Retinal pigment epithelial cell (primary cell): Measurements from ENCODE around the gene GTF2E1.
"Not testable (repeated sequence)": the region's sequence is repeated elsewhere in the genome, so short reads cannot be mapped to it uniquely, and the experiment has no call there.

Experiments used
- DNase-seq: peaks from one replicate; pipeline ENCODE4 v3.0.0-alpha.2; 2010; ENCODE audit warnings: low read depth
- H3K4me3 ChIP-seq: 2 replicates; pipeline ENCODE4 v1.5.1; 2011; ENCODE audit warnings: mild to moderate bottlenecking, low read length, control low read depth, moderate library complexity
- CTCF ChIP-seq: conservative IDR thresholded peaks from 2 replicates; pipeline ENCODE4 v1.5.1; 2011; ENCODE audit warnings: low read depth, low read length, control low read depth, inconsistent platforms

Gene GTF2E1

DNA sequence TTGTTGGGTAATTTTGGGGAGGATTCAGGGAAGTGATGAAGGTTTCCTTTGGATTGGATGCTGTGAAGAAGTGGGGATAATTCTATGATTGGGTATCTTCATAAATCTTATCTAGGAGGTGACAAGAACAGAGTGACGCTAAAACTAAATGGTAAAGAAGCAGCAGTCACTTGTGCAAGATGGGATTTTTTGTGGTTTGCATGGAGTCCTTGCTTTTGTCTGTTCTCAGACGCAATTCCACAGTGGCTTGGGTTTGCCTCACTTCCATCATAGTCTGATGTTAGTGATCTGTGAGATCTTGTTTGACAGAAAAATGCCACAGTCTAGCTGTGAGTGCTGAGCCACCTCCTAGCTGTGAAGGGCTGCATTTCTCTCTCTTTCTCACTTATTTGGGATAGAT is 26.9 kb downstream of the GTF2E1 start:
- no peak for TF ChIP-seq CTCF
- H3K4me3 ChIP-seq = no peak overlapping the region
- no peak for DNase-seq

DNA sequence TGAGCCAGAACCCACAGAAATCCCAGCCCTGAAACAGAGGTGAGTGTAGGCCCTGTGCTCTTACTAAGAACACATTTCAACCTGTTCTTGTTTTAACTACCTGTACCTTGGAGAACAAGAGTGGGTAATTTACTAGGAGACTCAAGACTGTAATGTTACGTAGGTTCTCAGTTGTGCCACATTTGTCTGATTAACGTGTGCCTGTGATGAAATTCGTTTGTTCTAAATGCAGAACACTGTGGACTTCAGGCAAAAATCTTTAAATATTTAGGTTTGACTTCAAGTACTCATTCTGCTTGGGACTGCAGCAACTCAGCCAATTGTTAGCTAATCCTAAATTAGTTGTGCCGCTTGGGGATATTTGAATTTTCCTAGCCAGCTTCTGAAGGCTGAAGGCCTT is 28.3 kb downstream of the GTF2E1 start:
- DNase-seq = no peak
- TF ChIP-seq CTCF = no peak
- no peak overlapping the region for H3K4me3 ChIP-seq

DNA sequence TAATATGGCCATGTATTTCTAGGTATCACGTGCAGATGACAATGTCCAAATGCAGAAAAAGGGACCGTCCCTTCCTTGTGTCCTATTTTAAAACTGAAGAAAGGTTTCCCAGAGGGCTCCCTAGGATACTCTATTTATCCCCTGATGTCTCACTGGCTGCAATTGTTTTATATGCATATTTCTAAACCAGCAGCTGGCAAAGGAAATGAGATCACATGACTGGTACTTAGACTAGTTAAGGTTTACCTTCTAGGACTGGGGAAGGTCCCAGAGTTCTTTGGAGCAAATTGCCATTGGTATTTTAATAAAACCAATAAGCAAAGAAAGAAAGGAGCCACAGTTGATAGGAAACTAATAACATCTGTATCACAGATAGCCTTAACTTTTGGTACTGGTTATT is 29.5 kb downstream of the GTF2E1 start:
- no peak for DNase-seq
- no peak for TF ChIP-seq CTCF
- H3K4me3 ChIP-seq = no peak overlapping the region

GRCh38 chr3:120773932-120774331 is 31.4 kb downstream of the GTF2E1 start:
- no peak for DNase-seq

GRCh38 chr3:120775411-120775810 is 32.9 kb downstream of the GTF2E1 start:
- DNase-seq = no peak
- no peak for TF ChIP-seq CTCF
- H3K4me3 ChIP-seq = no peak overlapping the region

More at GRCh38 chr3:120773932-120774331, 31.4 kb downstream of the GTF2E1 start:
- TF ChIP-seq CTCF = no peak
- no peak overlapping the region for H3K4me3 ChIP-seq

DNA sequence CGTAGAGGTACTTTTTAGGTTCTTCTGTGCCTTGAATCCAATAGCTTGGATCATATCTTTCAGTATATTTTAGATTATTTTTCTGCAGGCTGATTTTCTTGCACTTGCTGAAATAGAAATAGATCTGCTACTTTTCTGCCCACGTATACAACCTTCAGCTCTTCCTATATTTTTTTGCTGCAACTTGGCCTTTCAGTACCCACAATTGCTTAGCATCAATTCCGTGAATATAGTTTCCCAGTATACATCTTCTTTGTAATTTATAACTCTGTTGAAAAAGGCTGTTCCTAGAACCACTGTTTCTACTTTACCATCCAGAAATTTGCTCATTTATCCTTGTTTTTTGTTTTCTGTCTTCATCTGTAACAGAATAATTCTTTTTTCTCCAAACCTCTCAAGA is 36.2 kb downstream of the GTF2E1 start:
- no peak for TF ChIP-seq CTCF
- no peak for DNase-seq
- H3K4me3 ChIP-seq = no peak overlapping the region

DNA sequence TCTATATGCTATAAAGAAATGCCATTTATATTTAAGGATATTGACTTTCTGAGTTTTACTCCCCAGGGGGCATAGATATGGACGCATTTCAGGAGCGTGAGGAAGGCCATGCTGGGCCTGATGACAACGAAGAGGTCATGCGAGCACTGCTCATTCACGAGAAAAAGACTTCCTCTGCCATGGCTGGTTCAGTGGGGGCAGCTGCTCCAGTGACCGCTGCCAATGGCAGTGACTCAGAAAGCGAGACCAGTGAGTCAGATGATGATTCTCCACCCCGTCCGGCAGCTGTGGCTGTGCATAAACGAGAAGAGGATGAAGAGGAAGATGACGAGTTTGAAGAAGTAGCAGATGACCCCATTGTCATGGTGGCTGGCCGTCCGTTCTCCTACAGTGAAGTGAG is 38.4 kb downstream of the GTF2E1 start:
- H3K4me3 ChIP-seq = no peak overlapping the region
- no peak for TF ChIP-seq CTCF
- DNase-seq = peak; percentile 36

DNA sequence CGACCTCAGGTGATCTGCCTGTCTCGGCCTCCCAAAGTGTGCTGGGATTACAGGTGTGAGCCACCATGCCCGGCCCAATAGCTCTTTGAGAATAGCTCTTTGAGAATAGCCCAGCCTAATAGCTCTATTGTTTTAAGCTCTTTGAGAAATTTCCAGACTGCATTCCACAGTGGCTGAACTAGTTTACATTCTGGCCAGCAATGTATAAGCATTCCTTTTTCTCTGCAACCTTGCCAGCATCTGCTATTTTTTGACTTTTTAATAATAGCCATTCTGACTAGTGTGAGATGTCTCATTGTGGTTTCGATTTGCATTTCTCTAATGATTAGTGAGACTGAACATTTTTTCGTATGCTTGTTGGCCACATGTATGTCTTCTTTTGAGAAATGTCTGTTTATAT is 43.3 kb downstream of the GTF2E1 start:
- H3K4me3 ChIP-seq = not testable (repeated sequence)
- peak; percentile 71 for DNase-seq
